Measurements from ENCODE around the gene EHD2.

GRCh38 chr19:47755762-47756626 is 42.8 kb downstream of the EHD2 start:
- TF ChIP-seq CTCF (IDR thresholded peaks at IDR 0.05) (no peak), POLR2A (IDR thresholded peaks at IDR 0.05) (no peak), EP300 (IDR thresholded peaks at IDR 0.05) (no peak)

Data from ovary (tissue), 3 donors.